Amniotic stem cell (primary cell): Measurements from ENCODE around the gene ACKR2.
A peak's percentile ranks its signal among the peaks of the same experiment; 100 is the strongest.

Source experiments
- DNase-seq: peaks from one replicate; lab custom pipeline; 2025; lab: John Stamatoyannopoulos, UW

The ACKR2 gene

GRCh38 chr3:42829628-42830436 is 20.6 kb downstream of the ACKR2 start:
- DNase-seq: no peak

DNA sequence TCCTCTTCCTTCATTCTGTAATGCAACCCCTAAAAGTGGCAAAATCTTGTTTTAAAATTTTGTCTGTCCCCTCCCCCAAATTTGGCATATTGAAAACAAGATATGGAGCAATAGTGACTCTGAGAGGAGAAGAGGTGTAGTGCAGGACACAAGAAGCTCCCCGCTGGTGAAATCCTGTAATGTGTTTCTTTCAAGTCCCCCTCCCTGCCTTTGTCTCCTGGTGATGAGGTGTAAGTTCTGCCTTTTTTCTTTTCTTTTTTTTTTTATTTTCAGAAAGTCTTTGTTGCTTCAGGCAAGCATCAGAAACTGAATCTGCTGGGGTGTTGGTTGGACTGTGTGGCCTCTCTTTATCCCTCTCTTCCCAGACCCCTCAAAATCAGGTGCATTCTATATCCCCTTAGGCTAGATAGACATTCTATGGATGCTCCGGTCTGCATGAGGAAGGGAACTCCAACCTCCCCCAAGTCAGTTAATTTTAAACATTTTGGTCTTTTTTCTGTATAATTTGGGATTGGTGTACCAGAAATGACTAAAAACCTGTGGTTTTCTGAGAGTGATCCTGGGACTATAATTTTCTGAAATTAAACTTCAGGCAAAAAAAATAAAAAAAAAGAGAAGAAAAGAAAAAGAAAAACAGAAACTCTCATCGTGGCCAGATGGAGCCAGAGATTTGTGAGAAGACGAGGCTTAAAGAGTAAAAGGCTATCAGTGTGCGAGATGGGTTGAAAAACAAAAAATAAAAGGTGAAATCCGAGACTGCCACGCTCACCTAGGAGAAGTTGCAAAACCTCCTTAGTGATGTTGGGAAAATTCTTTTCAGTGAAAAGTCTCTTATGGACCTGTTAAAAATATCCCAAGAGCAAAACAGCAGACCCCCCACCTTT is 21.4 kb downstream of the ACKR2 start:
- no peak for DNase-seq

- DNase-seq: no peak
These were observed 22.1 kb downstream of the ACKR2 start for GRCh38 chr3:42831321-42831713.

DNA sequence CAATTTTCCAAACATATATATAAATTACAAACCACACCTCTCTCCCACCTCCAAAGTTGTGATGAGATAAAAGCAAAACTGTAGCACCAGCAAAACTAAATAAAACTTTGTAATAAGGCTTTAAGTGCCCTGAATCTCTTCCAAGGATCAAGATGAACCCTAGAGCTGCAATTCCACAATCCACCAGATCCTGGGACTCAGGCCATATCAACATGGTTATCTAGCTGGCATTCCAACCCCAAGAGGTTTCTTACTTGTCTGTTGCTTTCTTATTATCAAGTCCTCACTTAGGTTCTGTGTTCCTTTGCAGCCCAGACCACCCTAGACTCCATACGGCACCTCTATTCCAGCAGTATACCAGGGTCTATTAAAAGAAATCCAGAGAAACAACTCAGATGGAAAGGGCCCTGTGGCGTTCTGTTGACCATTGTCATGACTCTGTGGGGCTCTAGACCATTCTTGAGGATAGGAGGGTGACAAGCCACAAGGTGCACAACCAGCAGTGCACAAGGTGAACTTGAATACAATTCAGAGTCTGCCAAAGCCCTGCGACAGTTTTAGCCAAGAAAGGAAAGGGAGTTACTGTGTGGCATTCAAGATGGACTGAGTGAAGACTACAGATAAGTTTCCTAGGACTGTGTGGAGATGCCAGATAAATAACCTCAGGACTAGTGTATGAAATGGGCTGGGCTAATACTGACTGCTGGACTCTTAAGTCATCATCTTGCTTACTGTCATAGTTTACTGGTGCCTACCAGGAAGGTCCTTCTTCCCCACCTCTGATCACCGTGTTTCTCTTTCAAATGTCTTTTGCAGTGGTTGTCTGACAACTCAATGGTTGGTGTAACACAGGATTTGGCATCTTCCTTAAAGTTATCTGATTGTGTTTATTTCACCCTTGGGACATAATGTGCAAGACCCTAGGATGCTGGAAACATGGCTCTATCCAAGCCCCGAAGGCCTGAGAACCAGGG is 27.2 kb downstream of the ACKR2 start:
- DNase-seq: no peak

DNA sequence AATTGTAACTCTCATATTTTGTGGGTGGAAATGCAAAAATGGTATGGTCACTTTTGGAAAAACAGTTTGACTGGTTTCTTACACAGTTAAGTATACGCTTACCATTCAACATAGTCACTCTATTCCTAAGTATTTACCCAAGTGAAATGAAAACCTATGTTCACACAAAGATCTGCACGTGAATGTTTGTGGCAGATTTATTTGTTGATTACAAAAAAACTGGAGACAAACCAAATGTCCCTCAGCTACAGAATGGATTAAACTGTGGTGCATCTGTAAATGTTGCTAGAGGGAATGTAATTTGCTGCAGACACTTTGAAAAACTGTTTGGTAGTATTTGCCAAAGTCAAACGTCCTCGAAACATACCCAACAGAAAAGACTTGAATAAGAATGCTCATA is 29.3 kb downstream of the ACKR2 start:
- DNase-seq: no peak

DNA sequence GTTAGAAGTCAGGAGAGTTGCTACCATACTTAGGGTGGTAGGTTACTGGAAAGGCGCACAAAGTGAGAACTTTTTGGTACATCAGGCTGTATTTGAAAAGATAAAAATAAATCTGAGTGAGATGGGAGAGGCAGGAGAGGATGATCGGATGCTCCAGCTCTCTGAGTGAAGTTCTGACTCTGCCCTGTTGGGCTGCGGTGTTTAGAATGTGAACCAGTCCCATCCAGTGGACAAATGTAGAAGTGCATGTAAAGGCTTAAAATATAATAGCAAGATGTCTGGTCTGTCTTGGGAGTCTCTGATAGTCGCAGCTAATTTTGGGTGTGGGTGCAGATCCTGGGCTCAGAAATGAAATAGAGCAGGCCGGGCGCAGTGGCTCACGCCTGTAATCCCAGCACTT is 30.4 kb downstream of the ACKR2 start:
- DNase-seq: peak; percentile 46

DNA sequence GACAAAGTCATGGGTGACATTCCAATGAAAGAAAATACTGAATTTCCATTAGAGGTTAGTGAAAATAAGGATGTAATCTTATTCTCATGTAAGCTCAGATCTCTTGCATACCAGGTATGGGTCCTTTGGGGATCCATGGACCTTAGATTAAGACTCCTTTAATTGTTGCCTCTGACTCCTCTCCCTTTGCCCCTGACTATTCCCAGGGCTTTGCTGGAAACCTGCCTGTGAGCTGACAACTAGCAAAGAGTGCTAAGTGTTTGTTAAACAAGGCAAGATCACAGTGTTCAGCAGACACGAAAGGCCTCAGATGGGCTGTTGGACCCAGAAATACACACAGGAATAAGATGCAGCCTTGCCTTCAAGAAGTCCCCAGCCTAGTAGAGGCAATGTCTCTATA is 32.1 kb downstream of the ACKR2 start:
- DNase-seq: no peak

GRCh38 chr3:42843713-42844411 is 34.6 kb downstream of the ACKR2 start:
- DNase-seq: no peak

DNA sequence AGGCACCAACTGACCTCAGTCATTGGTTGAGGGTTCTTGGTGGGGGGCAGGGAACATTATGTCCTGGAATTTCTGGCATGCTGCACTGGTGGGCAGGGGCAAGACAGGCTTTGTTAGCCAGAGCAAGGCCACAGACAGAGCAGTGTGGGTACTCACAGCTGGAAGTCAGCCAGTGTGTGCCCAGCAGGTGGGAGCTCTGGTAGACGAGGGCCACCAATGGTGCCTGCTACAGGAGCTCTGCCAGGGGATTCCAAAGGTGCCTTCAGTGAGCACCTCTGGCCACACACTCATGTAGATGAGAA is 35.1 kb downstream of the ACKR2 start:
- DNase-seq: no peak

GRCh38 chr3:42844815-42845214 is 35.6 kb downstream of the ACKR2 start:
- no peak for DNase-seq

DNA sequence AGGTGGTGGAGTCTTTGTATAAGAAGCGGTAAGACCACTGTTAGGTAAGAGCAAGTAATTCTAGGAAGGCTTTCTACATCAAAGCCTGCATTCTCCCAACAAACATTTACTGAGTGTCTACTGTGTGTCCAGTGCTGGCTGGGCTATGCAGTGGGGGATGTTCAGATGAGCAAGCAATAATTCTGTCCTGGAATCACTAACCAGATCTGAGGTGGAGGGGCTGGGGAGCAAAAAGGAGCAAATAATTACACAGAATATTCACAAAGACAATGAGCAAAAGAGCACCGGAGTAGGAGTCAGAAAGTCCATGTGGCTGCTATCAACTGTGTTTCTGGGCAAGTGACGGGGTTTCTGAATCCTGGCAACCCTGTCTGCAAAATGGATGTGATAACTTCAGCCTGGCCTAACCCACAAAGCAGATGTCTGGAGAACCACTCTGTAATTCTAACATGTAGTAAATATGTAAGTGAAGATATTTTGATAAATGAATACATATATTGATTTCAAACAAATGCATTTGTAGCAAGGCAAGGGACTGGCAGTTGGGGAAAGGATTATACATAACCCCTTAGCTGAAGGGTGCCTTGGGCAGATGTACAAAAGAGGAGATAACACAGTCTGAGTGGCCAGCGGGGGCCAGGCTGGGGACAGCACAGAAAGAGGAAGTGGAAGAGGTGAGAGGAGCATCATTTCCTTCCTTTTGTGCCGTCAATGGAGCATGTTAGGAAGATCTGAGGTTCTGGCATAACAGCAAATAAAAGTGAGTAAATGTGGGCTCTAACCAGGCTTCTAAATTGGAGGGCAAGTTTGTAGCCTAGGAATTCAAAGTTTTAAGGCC is 37.7 kb downstream of the ACKR2 start:
- no peak for DNase-seq

GRCh38 chr3:42847731-42848130 is 38.5 kb downstream of the ACKR2 start:
- DNase-seq: no peak

DNA sequence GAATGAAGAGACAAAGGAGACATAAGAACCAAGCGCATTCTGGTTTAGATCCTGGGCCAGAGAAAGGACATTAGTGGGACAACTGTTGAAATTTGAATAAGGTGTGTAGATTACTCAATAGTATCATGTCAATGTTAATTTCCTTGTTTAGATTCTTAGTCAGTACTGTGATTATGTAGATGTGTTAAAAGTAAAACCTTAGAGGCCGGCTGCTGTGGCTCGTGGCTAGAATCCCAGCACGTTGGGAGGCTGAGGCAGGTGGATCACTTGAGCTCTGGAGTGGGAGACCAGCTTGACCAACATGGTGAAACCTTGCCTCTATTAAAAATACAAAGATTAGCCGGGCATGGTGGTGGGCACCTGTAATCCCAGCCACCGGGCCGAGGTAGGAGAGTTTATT is 39.8 kb downstream of the ACKR2 start:
- DNase-seq: no peak

GRCh38 chr3:42850263-42850662 is 41.0 kb downstream of the ACKR2 start:
- DNase-seq: no peak

GRCh38 chr3:42851228-42851834 is 42.1 kb downstream of the ACKR2 start:
- DNase-seq: no peak

GRCh38 chr3:42852441-42852840 is 43.2 kb downstream of the ACKR2 start:
- no peak for DNase-seq

DNA sequence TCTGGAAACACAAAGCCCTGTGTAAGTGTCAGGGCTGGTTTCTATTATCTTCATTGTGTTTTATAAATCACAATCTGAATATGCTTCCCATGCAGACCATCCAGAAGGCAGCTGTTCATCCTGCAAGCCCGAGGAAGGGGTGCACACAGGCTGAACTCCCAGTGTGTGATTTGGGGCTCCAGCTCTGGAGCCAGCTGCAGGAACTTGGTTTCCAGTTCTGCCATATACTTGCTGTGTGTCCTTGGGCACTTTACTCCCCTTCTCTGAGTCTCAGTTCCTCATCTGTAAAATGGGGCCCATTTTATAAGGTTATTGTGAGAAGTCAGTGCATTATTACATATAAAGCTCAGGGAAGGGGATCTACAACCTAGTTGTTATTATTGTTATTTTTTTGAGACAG is 43.8 kb downstream of the ACKR2 start:
- no peak for DNase-seq

DNA sequence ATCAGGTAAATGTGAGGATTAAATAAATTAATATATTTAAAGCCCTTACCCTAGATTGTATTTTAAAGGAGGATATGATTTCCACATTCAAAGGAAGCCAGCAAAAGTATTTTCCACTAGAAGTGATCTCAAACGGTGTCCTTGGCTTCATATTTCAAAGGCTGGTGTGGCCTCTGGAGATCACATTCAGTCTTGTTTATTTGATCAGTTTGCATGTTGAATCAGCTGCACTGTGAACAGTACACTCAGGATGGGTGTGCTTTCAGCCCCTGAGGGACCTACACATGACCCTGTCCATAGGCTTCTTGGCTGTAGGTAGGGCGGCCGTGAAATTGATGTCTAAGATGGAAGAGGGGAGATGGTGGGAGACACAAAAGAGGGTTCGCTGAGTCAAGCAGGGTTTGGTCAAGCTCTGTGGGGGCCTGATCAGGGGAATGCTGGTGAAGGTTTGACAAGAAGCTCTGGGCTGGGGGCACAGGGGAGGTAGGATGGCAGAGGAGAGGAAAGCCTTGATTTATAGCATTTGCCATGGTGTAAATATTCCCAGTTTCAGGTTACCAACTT is 44.6 kb downstream of the ACKR2 start:
- DNase-seq: no peak

DNA sequence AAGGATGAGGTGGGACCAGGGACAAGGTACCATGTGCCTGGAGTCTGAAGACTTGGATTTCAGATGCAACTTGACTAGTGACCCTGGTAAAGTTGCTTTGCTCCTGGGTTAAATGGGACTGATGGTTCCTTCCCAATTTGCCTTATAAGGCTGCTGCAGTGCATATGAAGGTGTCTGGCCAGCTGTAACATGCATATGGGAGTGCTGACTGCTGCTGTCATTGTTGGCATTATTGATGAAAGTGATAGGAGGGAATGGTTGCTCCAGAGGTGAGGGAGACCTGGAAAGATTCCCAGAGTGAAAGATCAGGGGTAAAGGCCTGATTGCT is 45.9 kb downstream of the ACKR2 start:
- no peak for DNase-seq
